ENCODE measurements around the gene TOR2A.
"Not testable (repeated sequence)": the region's sequence is repeated elsewhere in the genome, so short reads cannot be mapped to it uniquely, and the experiment has no call there.

Gene TOR2A

GRCh38 chr9:127767909-127768331 lies 32.8 kb upstream of the TOR2A start:
- no peak for DNase-seq

GRCh38 chr9:127767410-127767809 lies 32.3 kb upstream of the TOR2A start:
- DNase-seq: no peak

DNA sequence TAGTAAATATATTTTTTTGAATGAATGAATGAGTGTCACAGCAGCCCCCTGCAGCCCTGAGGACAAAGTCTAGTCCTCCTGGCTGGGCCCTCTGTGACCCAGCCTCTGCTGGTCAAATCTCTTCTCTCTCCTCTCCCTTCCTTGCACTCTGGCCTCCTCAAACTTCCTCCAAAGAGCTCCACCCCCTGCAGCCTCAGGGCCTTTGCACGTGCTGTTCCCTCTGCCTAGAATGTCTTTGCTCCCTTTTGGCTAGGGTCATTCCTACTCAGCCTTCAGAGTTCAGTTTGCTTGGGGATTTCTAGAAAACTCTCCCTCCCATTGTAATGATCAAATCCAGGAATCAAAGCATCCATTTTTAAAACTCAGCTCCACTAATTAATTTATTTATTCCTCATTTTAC lies 30.3 kb upstream of the TOR2A start:
- DNase-seq: no peak

- DNase-seq: no peak
These were observed 28.9 kb upstream of the TOR2A start for GRCh38 chr9:127763918-127764384.

DNA sequence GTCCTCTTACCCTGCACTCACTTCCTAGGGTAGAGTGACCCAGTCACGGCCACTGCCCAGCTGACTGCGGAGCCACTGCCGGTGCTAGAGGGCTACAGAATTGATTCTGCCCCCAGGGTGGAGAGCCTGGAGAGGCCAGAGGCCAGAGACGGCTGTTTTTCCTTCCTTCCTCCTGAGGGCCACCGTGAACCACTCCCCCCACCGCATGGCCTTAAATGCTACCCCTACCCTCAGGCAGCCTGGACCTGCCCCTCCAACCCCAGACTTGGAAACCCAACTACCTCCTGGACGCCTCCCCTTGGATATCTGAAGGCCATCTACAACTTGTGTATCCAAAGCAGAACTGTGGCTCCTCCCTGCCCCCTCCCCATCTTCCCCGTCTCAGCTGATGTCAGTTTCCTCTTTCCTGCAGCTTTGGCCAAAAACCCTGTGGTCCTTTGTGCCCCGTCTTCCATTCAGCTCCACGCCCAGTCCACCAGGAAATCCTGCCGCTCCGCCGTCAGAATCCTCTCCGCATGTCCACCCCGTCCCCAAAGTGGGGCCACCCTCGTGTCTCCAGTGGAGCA lies 27.1 kb upstream of the TOR2A start:
- no peak for DNase-seq

GRCh38 chr9:127761491-127761956 lies 26.4 kb upstream of the TOR2A start:
- no peak for DNase-seq

DNA sequence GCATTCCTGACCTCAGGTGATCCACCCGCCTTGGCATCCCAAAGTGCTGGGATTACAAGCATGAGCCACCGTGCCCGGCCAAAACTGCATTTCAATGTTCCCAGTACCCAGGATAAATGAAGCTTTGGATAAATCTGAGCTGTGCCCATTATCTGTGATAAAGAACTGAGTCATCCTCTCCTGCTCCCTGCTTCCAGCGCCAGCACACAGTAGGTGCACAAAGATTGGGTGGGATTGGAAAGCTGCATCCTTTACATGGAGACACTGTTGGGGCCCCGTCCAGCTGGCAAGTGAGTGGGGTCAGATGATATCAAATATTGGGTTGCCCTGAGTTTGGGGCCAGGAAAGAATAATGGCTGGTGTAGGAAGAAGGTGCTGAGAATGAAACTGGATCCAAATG lies 26.0 kb upstream of the TOR2A start:
- DNase-seq: no peak

- DNase-seq: no peak
These were observed 23.7 kb upstream of the TOR2A start for GRCh38 chr9:127758843-127759242.

DNA sequence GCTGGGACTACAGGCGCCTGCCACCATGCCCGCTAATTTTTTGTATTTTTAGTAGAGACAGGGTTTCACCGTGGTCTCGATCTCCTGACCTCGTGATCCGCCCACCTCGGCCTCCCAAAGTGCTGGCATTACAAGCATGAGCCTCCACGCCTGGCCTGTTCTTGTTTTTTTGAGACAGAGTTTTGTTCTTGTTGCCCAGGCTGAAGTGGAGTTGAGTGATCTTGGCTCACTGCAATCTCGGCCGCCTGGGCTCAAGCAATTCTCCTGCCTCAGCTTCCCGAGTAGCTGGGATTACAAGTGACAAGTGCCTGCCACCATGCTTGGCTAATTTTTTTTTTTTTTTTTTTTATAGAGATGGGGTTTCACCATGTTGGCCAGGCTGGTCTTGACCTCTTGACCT lies 21.7 kb upstream of the TOR2A start:
- not testable (repeated sequence) for DNase-seq

DNA sequence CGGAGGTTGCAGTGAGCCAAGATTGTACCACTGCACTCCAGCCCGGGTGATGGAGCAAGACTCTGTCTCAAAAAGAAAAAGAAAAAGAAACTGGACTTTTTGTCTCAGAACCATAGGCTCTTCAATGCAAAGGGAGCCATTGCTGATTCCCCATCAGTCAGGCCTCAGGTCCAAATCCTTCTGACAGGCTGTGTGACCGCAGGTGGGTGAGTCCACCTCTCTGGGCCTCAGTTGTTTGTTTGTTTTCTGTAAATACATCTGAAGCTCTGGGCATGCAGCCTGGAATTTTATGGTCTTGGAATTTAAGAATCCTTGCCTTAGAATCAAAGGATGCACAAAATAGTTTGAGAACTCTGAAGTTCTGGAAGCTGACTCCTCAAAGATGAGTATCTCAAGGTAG lies 21.1 kb upstream of the TOR2A start:
- DNase-seq: no peak

- no peak for DNase-seq
These were observed 20.3 kb upstream of the TOR2A start for GRCh38 chr9:127755061-127756060.

DNA sequence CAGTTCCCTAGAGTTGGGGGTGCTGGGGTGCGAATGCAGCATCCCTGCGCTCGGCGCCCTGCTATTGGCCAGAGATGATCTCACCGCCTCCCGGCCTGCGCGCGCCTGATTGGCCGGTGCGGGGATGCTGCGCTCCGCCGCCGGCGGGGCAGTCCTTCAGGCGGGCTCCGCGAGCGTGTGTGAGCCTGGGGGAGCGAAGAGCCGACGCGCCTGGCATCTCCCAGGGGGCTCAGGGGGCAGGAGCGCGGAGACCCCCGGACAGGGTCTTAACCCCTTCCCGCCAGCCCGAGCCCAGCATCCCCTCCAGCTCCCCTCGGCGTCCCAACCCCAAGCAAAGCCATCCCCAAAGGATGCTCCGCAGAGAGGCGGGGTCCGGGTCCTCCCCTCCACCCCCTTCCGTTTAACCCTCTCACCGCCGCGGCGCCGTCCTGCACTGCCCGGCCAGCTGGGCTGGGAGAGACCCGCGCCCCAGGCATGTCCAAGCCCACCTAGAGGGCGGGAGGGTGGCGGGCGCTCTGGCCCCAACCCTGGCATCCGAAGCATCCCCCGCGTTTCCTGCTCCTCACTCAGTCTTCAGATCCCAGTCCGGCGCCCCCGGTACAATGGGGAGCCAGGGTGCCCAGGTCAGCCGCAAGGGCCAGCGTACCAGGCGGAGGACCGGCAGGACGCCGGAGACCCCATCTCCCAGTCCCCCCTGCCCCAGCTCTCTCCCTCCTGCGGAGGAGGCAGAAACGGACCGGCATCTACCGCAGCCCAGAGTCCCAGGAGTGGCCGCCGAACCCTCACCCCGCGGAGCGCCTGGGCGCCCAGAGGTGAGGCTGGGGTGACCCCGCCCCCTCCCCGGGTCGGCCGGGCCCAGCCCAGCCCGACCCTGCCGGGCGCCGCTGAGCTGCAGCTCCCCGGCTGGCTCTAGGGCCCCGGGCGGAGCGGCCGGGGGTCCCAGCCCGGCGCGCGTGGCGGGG lies 19.3 kb upstream of the TOR2A start:
- DNase-seq: no peak

DNA sequence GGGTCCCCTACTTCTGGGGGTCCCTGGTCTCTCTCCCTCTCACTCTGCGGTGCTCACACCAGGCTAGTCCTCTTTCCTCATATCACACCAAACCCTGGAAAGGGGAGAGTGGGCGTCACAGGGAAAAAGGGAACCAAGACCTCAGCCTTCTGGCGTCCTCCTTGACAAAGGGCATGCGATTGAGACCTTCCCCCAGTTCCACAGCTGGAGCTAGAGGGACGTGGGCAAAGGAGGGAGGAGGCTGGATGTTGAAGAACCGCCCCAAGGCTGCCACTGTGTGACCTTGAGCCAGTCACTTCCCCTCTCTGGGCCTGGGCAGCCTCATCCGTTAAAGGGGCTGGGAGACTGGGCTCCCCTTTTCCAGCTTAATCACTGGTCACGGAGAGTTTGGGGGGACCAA lies 18.5 kb upstream of the TOR2A start:
- DNase-seq: no peak

DNA sequence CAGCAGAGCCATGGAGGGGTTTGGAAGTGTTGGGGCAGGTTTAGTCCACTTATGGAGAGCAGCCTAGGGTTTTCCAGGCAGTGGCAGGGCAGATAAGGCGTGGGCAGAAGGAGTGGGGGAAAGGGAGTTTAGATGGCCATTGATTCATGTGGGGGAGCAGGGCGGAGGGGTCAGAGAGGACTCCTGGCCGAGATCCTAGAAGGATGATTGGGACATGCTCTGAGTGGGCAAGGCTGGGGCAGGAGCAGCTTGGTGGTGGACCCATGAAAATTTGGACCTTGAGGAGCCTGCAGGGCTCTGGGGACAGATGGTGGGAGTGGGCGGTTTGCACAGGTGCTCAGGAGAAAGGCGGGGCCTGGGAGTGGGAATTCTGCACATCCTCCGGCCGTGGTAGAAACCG lies 18.1 kb upstream of the TOR2A start:
- DNase-seq: no peak

DNA sequence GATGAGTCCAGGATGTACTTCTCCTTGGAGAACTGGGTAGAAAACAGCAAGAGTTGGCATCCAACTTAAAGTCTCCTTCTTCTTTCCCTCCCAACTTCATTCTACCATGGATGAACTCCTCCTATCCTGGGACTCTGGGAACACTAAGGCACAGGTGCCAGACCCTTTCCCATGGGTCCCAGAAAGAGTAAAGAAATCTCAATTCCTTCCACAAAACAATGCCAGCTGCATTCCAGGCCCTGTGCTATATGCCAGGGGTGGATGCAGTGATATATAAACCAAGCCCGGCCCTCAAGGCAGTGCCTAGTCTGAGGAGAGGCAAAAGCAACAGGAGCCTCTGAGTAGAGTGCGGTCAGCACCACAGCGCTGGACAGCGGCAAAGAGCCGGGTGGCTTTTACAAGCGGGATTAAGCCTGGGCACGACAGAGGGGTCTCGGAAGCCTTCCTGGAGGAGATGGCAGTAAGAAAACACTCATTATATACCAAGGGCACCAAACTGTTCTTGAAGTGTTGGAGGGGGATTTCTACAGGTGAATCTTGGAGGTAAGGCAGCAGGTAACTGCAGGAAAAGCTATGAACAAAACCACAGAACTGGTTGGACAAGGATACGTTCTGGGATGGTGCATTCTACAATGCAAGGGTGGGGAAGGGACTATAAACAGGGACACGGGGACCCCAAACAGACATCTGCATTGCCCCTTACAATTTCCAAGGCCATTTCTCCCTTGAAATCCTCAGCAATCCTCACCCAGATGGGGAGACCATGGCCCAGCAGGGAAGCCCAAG lies 16.4 kb upstream of the TOR2A start:
- DNase-seq: no peak

- DNase-seq: no peak
These were observed 14.1 kb upstream of the TOR2A start for GRCh38 chr9:127749090-127749787.

DNA sequence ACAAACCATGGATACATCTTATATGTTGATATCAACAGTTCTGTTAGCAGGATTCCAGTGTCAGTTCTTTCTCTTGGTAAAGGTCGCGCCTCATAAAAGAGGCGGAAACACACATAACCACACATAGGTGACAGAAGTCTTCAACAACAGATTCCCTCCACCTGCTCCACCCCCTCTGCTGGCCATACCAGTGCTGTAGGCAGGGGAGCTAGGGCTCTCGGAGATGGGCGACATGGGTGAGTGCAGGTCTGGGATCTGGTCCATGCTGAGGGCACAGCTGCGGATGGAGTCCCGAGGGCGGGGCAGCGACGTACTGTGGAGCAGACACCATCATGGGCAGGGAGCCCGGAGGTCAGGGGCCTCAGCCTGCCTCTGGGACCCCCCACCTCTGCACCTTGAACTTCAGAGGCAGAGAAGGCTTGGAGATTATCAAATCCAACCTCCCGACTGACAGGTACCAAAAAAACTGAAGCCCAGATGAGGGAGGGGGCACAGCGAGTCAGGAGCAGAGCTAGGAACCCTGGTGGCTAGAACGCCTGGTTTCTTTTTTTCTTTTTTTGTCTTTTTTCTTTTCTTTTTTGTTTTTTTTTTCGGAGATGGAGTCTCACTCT lies 12.0 kb upstream of the TOR2A start:
- DNase-seq: no peak

DNA sequence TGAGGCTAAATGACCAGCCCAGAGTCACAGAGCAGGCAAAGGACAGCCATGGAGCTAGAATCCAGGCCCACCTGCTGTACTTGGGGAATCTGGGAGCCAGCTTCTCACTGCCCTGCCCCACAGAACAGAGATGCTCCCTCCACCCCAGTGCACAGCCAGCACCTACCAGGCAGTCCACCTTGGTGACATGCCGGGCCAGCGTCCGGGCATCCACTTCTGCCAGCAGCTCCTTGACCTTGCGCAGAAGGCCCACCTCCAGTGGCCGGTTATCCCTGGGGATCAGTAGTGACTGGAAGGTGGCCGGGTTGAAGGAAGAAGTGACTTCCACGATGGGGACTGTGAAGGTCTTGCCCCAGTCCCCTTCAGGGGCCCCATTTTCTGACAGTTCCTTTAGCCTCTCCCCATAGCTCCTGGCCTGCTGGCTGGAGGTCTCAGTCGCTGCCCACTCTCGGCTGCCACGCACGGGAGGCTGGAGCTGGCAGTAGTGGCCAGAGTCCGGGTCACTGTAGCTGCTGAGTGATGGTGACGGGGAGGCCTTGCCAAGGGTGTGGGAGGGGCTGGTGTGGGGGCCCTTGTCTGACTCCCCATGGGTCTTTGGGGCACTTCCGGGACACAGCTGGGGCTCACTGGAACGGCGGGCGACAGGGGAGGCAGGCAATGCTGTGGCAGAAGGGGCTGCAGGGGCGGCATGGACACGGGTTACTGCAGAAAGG lies 9.5 kb upstream of the TOR2A start:
- DNase-seq: no peak

- no peak for DNase-seq
These were observed 7.5 kb upstream of the TOR2A start for GRCh38 chr9:127742435-127743088.

All from stimulated activated CD4-positive, alpha-beta T cell treated with anti-CD3 and anti-CD28 coated beads, Interleukin-1b, Interleukin-23, amount 100 ng/mL, for 48 hours (primary cell).